K562 (cell line): ENCODE results near the gene GLMP. TPM values are rescaled to one million over a fixed set of nuclear protein-coding genes. Genes with fewer than 3 reads are reported as not detected.

Experiments
- ATAC-seq: fragments of 200-7000 bp; cut with Tn5 transposase; 3 replicates; pipeline ENCODE4 v1.9.1; 2020; ENCODE audit warnings: moderate library complexity
- BruUV-seq: library from RNA; stranded (reverse); fragments of 400-500 nt; replicated peaks from 2 replicates; lab custom pipeline; 2021; lab: Mats Ljungman, UMichigan
- CTCF ChIA-PET: fragments of 300-600 bp; formaldehyde crosslinking; extraction: SDS; loops from one replicate; lab custom pipeline; 2021; ENCODE audit warnings: low intra/inter-chr PET ratio; lab: Yijun Ruan, JAX
- POLR2A ChIA-PET: fragments of 300-600, 350-650 bp; sonication (Branson Sonifier 250); formaldehyde crosslinking; extraction: SDS; loops from one replicate; lab custom pipeline; 2021; ENCODE audit warnings: antibody characterized with exemption, inconsistent platforms; lab: Yijun Ruan, JAX
- DNase-seq, 4 experiments: peaks; one replicate each; pipeline versions ENCODE4 v3.0.0 to v3.0.0-alpha.2; 2011 to 2018; ENCODE audit warnings: low spot score in 3 of 4, mixed read lengths in 3 of 4; ENCODE audit errors: extremely low read depth in 1 of 4
- FAIRE-seq: peaks from 2 replicates; lab custom pipeline; 2011; peaks lifted over from hg19 to GRCh38; lab: Jason Lieb, UNC
- H2AFZ ChIP-seq: 2 replicates; pipeline ENCODE4 v1.6.0; 2011; ENCODE audit warnings: low read depth, low read length, control low read depth, inconsistent platforms
- H3K27ac ChIP-seq: fragments of 200-600 bp; 3 replicates; pipeline ENCODE4 v1.8.0; 2011; ENCODE audit warnings: low read depth, mild to moderate bottlenecking, control low read depth, inconsistent platforms, low read length, moderate library complexity, mixed read lengths; ENCODE audit errors: extremely low read depth
- H3K27me3 ChIP-seq, 2 experiments: fragments of 300-600 bp in 1 of 2; 2 replicates in 1 of 2; 3 replicates in 1 of 2; pipeline versions ENCODE4 v1.6.0 to v1.8.0; 2011; ENCODE audit warnings: inconsistent platforms in 2 of 2, low read length in 2 of 2, mild to moderate bottlenecking in 1 of 2, mixed read lengths in 1 of 2, moderate library complexity in 1 of 2; ENCODE audit not compliant: control insufficient read depth in 2 of 2, insufficient read depth in 2 of 2
- H3K36me3 ChIP-seq: fragments of 300-600 bp; 3 replicates; pipeline ENCODE4 v1.8.0; 2011; ENCODE audit warnings: mild to moderate bottlenecking, low read length, inconsistent platforms; ENCODE audit not compliant: control insufficient read depth, insufficient read depth
- H3K4me1 ChIP-seq, 2 experiments: fragments of 200-600 bp in 1 of 2; replicated peaks in 1 of 2; 2 replicates in 1 of 2; 3 replicates in 1 of 2; pipeline versions ENCODE4 v1.5.1 to v1.8.0; 2011; ENCODE audit warnings: inconsistent platforms in 2 of 2, low read length in 2 of 2, mild to moderate bottlenecking in 1 of 2, mixed read lengths in 1 of 2, moderate library complexity in 1 of 2; ENCODE audit not compliant: control insufficient read depth in 2 of 2, insufficient read depth in 2 of 2
- H3K4me2 ChIP-seq: 2 replicates; pipeline ENCODE4 v1.6.1; 2011; ENCODE audit warnings: low read length, control low read depth, inconsistent platforms, mixed read lengths; ENCODE audit not compliant: insufficient read depth
- H3K4me3 ChIP-seq: fragments of 200-600 bp; sonication (generic), shearing (Covaris generic); 2 replicates; pipeline ENCODE4 v1.5.1; 2016; ENCODE audit warnings: control low read depth, inconsistent platforms
- H3K79me2 ChIP-seq: fragments of 200-600 bp; 3 replicates; pipeline ENCODE4 v1.8.0; 2011; ENCODE audit warnings: low read length, inconsistent platforms; ENCODE audit not compliant: control insufficient read depth, insufficient read depth
- H3K9ac ChIP-seq, 2 experiments: 2 replicates each; pipeline versions ENCODE4 v1.6.0 to v1.6.1; 2011; ENCODE audit warnings: low read depth in 2 of 2, low read length in 2 of 2, control low read depth in 1 of 2, inconsistent platforms in 1 of 2, mild to moderate bottlenecking in 1 of 2, mixed read lengths in 1 of 2; ENCODE audit not compliant: insufficient read depth in 1 of 2
- H3K9me1 ChIP-seq: one replicate; pipeline ENCODE4 v1.6.0; 2011; ENCODE audit warnings: inconsistent platforms, mild to moderate bottlenecking, low read length, moderate library complexity; ENCODE audit not compliant: control insufficient read depth, insufficient read depth
- H3K9me3 ChIP-seq: replicated peaks from 2 replicates; pipeline ENCODE4 v1.5.1; 2011; ENCODE audit warnings: low read depth, low read length, inconsistent platforms; ENCODE audit not compliant: control insufficient read depth, insufficient read depth
- H4K20me1 ChIP-seq: replicated peaks from 2 replicates; pipeline ENCODE4 v1.6.1; 2011; ENCODE audit warnings: low read length, inconsistent platforms, mixed read lengths; ENCODE audit not compliant: control insufficient read depth, insufficient read depth
- ATF1 ChIP-seq, 2 experiments: fragments of 450-650 bp in 1 of 2; IDR thresholded peaks; 2 replicates each; pipeline ENCODE4 v1.6.1; 2016; ENCODE audit warnings: missing compliant biosample characterization in 1 of 2, missing genetic modification characterization in 1 of 2
- BRD9 ChIP-seq: fragments of 450-650 bp; IDR thresholded peaks from 2 replicates; pipeline ENCODE4 v1.6.1; 2018; ENCODE audit warnings: low read depth; ENCODE audit not compliant: partially characterized antibody
- CHD1 ChIP-seq: fragments of 200-600 bp; sonication (generic); IDR thresholded peaks from one replicate; pipeline ENCODE4 v1.6.1; 2012; ENCODE audit warnings: mild to moderate bottlenecking, moderate library complexity, low read length, inconsistent platforms
- GTF3C2 ChIP-seq: IDR thresholded peaks from 3 replicates; pipeline ENCODE4 v1.6.1; 2011; ENCODE audit warnings: borderline replicate concordance, mild to moderate bottlenecking, moderate library complexity; ENCODE audit not compliant: insufficient read length; ENCODE audit errors: extremely low read depth
- HES1 ChIP-seq: fragments of 450-650 bp; IDR thresholded peaks from 2 replicates; pipeline ENCODE4 v1.6.1; 2016; ENCODE audit warnings: low read depth, mild to moderate bottlenecking, moderate library complexity
- HMBOX1 ChIP-seq: sonication (generic); IDR thresholded peaks from 2 replicates; pipeline ENCODE4 v1.6.1; 2016
- HMG20A ChIP-seq: fragments of 450-650 bp; formaldehyde crosslinking; conservative IDR thresholded peaks from 2 replicates; pipeline ENCODE4 v1.4.0; 2020; ENCODE audit warnings: mild to moderate bottlenecking, mixed read lengths
- MEIS2 ChIP-seq: fragments of 450-650 bp; IDR thresholded peaks from 2 replicates; pipeline ENCODE4 v1.6.1; 2014; ENCODE audit warnings: mild to moderate bottlenecking; ENCODE audit not compliant: partially characterized antibody
- NCOA4 ChIP-seq: fragments of 450-650 bp; IDR thresholded peaks from 2 replicates; pipeline ENCODE4 v1.6.1; 2018; ENCODE audit warnings: mild to moderate bottlenecking; ENCODE audit not compliant: partially characterized antibody
- POU5F1 ChIP-seq: fragments of 150-350 bp; IDR thresholded peaks from 2 replicates; pipeline ENCODE4 v1.6.1; 2014; ENCODE audit warnings: borderline replicate concordance, low read length, low read depth, mild to moderate bottlenecking; ENCODE audit not compliant: partially characterized antibody
- RAD51 ChIP-seq: fragments of 450-650 bp; IDR thresholded peaks from 2 replicates; pipeline ENCODE4 v1.7.1; 2016; ENCODE audit warnings: low read depth, mild to moderate bottlenecking, borderline replicate concordance
- SLC30A9 ChIP-seq: fragments of 250-450 bp; sonication (Bioruptor Pico); IDR thresholded peaks from 2 replicates; pipeline ENCODE4 v1.8.0; 2022; ENCODE audit warnings: mild to moderate bottlenecking, moderate library complexity
- SMC3 ChIP-seq: conservative IDR thresholded peaks from 2 replicates; pipeline ENCODE4 v1.6.1; 2011; ENCODE audit warnings: low read depth, low read length, improper control_type of control experiment; ENCODE audit not compliant: insufficient read depth
- ZNF133 ChIP-seq: fragments of 250-450 bp; sonication (Bioruptor Pico); IDR thresholded peaks from 2 replicates; pipeline ENCODE4 v1.4.0; 2020; ENCODE audit warnings: mild to moderate bottlenecking
- ZNF354B ChIP-seq: fragments of 250-450 bp; sonication (Bioruptor Pico); IDR thresholded peaks from 2 replicates; pipeline ENCODE4 v1.4.0; 2020
- ZNF384 ChIP-seq: IDR thresholded peaks from 2 replicates; pipeline ENCODE4 v1.6.1; 2012; ENCODE audit warnings: low read depth, low read length, improper control_type of control experiment
- ZNF408 ChIP-seq: fragments of 250-450 bp; sonication (Bioruptor Pico); IDR thresholded peaks from 2 replicates; pipeline ENCODE4 v1.4.0; 2020; ENCODE audit warnings: low read depth, mild to moderate bottlenecking, moderate library complexity
- WGBS: fragments of 100-300 bp; shearing (Covaris generic); methylation state at CpG from one replicate; pipeline ENCODE4 v1.1.6; 2016; ENCODE audit warnings: low coverage, mixed read lengths; ENCODE audit not compliant: insufficient coverage; ENCODE audit errors: missing lambda C conversion rate; 5-methylcytosine and 5-hydroxymethylcytosine counted together
- in situ Hi-C: fragments of 300-500 bp; cut with MboI; formaldehyde crosslinking; loops from 4 replicates; pipeline ENCODE4 v1.15.0; 2018; ENCODE audit warnings: inconsistent platforms, mixed read lengths
- intact Hi-C: fragments of 100-400 bp; cut with micrococcal nuclease; formaldehyde crosslinking; loops from 2 replicates; pipeline ENCODE4 v1.14.2; 2022
- polyA plus RNA-seq, 8 experiments: library from polyadenylated mRNA; depleted of rRNA in 4 of 8; stranded (reverse) in 5 of 8; unstranded in 3 of 8; fragments of >200 nt; fragmentation: Nextera tagmentation in 2 of 8; fragmentation: Illumina TruSeq in 1 of 8; extraction: Ambion mirVana in 2 of 8; extraction: Trizol in 1 of 8; gene quantifications; 2 replicates each; pipeline versions ENCODE4 v1.2.1 to v1.2.3, GENCODE V29; 2011 to 2014; ENCODE audit warnings: inconsistent platforms in 1 of 8, missing spikeins in 1 of 8
- total RNA-seq, 7 experiments: library from RNA; depleted of rRNA in 6 of 7; stranded (reverse); fragments of >200 nt in 6 of 7; fragmentation: Illumina TruSeq in 2 of 7; extraction: Trizol in 2 of 7; gene quantifications; 2 replicates each; pipeline versions ENCODE4 v1.2.1 to v1.2.3, GENCODE V29; 2011 to 2021; ENCODE audit warnings: low replicate concordance in 1 of 7

GLMP gene
- total and polyA plus RNA-seq, 9 of the 15 experiments (the other 6 are each of a cell fraction or from before 2014, with no cell fraction given): 8.3 to 28.2 (median 22.4) TPM

- Histone ChIP-seq H4K20me1 (peaks cover 20% of the 10 kb centered on the region), H3K9me3 (no peaks in the 10 kb centered on the region), H2AFZ (no peak overlapping the region), H3K4me2 (peak overlapping the region; percentile 90), H3K79me2 (peaks cover 60% of the 10 kb centered on the region), H3K36me3 (peaks cover 55% of the 10 kb centered on the region), H3K4me1 (peaks cover 0 to 9% of the 10 kb centered on the region in 2 experiments; a peak in 3 of 5 replicates), H3K9me1 (no peaks in the 10 kb centered on the region), H3K27ac (0 out of 3 replicates have a peak overlapping the region, but pooled peaks have one; percentile 40), H3K27me3 (no peaks in the 10 kb centered on the region), H3K9ac (peak overlapping the region in 1 of 2 experiments; percentile 96; a peak in 2 of 4 replicates), H3K4me3 (peak overlapping the region; percentile 63)
- ATAC-seq: peak; percentile 47
- peak in 3 of 4 experiments; percentile 34 to 56 (median 36) for DNase-seq
- intact Hi-C loops (loop anchor here (5.0 kb wide), 1 partner anchor 166 kb away; the partner anchor contains the start of gene MEF2D), in situ Hi-C loops (no loop called here)
- 13% methylated on average over 4 of the region's 4 CpGs for WGBS
- ChIA-PET POLR2A (interaction anchor here (1.5 kb wide), 1 partner anchor 11 kb away, joined by 3 read pairs; no protein-coding TSS in a partner anchor), CTCF (no interaction called here)
- no peak for FAIRE-seq
- no TSS peak for BruUV-seq
- no peak for TF ChIP-seq ZNF384
- TF ChIP-seq ATF1 (CRISPR knock-in tag; IDR thresholded peaks at IDR 0.05): no peak
- no peak for TF ChIP-seq ATF1 (tag; IDR thresholded peaks at IDR 0.05)
- TF ChIP-seq ZNF408 (CRISPR knock-in tag): no peak
- no peak for TF ChIP-seq HES1
- peak; percentile 3 for TF ChIP-seq MEIS2
- no peak for TF ChIP-seq SLC30A9 (CRISPR knock-in tag)
- no peak for TF ChIP-seq ZNF133 (CRISPR knock-in tag)
- TF ChIP-seq HMG20A: no peak
- no peak for TF ChIP-seq GTF3C2
- TF ChIP-seq NCOA4: no peak
- TF ChIP-seq BRD9: peak; percentile 70
- no peak for TF ChIP-seq RAD51
- no peak for TF ChIP-seq ZNF354B (CRISPR knock-in tag)
- 0 out of 2 replicates have a peak, but pooled peaks have one; percentile 26 for TF ChIP-seq HMBOX1
- TF ChIP-seq POU5F1: no peak
- no peak for TF ChIP-seq CHD1
- TF ChIP-seq SMC3: no peak
These were observed 40.8 kb upstream of the GLMP start for GRCh38 chr1:156336242-156336641.
